Measurements from ENCODE around the gene HS3ST2. TPM values are rescaled to one million over a fixed set of nuclear protein-coding genes. Genes with fewer than 3 reads are reported as not detected.

Gene HS3ST2
- total and polyA plus RNA-seq, 2 of the 8 experiments (the other 6 are each of a cell fraction or from before 2014, with no cell fraction given) = 1.7 to 3.7 TPM

DNA sequence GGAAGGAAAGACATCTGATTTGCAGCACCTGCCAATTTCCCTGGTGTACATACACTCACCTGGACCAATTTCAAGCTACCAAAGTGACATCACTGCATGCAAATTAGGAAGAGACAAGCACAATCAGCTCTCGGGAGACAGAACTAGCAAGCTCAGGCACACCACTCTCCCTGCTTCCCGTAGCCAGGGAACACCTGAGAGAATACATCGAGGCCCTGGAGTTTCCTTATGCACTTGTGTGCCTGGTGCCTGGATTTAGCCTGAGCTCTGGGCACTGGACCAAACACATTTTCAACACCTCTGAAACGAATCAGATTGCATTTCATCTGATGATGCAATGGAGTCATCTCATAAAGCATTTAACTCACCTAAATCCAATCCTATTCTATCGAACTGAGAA lies 110.5 kb downstream of the HS3ST2 start (continued):
- TF ChIP-seq, protein P1, sequence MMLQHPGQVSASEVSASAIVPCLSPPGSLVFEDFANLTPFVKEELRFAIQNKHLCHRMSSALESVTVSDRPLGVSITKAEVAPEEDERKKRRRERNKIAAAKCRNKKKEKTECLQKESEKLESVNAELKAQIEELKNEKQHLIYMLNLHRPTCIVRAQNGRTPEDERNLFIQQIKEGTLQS (IDR thresholded peaks at IDR 0.05; ENCODE audit: insufficient read depth, low read depth, low read length) = no peak
- TF ChIP-seq BRCA1 (IDR thresholded peaks at IDR 0.05; ENCODE audit: low read depth, low read length) = no peak
- no peak for TF ChIP-seq SP2 (IDR thresholded peaks at IDR 0.05; ENCODE audit: low read length)
- TF ChIP-seq GTF2F1 (IDR thresholded peaks at IDR 0.05; ENCODE audit: borderline replicate concordance, low read depth, low read length) = no peak
